Stomach smooth muscle (tissue), 2 donors: ENCODE data around the gene TWF1.
A peak's percentile ranks its signal among the peaks of the same experiment; 100 is the strongest.

Experiments used
- H3K27ac ChIP-seq: one replicate; pipeline ENCODE4 v1.7.0; 2013; ENCODE audit warnings: mild to moderate bottlenecking, low read length, inconsistent platforms
- H3K27me3 ChIP-seq, 2 donors: one replicate each; pipeline ENCODE4 v1.7.0; 2013; ENCODE audit warnings: low read length in 2 of 2; ENCODE audit not compliant: insufficient read depth in 2 of 2, control insufficient read depth in 1 of 2
- H3K36me3 ChIP-seq, 2 donors: one replicate each; pipeline ENCODE4 v1.7.0; 2013; ENCODE audit warnings: low read length in 2 of 2; ENCODE audit not compliant: control insufficient read depth in 2 of 2, insufficient read depth in 2 of 2
- H3K4me1 ChIP-seq: one replicate; pipeline ENCODE4 v1.7.0; 2013; ENCODE audit warnings: low read length; ENCODE audit not compliant: control insufficient read depth, insufficient read depth
- H3K4me3 ChIP-seq, 2 donors: one replicate each; pipeline ENCODE4 v1.7.0; 2013; ENCODE audit warnings: low read length in 2 of 2
- H3K9ac ChIP-seq, 2 donors: one replicate each; pipeline ENCODE4 v1.7.0; 2013; ENCODE audit warnings: low read length in 2 of 2, mild to moderate bottlenecking in 1 of 2
- H3K9me3 ChIP-seq, 2 donors: one replicate each; pipeline ENCODE4 v1.7.0; 2013; ENCODE audit warnings: low read length in 2 of 2; ENCODE audit not compliant: control insufficient read depth in 2 of 2
- donor health status: healthy.
- donor health status: Pancreatic carcinoma.

Gene TWF1

GRCh38 chr12:43805149-43805859 is 813 bp downstream of the TWF1 start:
- H3K9me3 ChIP-seq: no peaks in the 10 kb centered on the region
- H3K27me3 ChIP-seq: no peaks in the 10 kb centered on the region
- H3K4me1 ChIP-seq: no peaks in the 10 kb centered on the region
- H3K27ac ChIP-seq: peak overlapping the region; percentile 90
- H3K9ac ChIP-seq: peak overlapping the region; percentile 76 to 90
- H3K36me3 ChIP-seq: peaks cover 0 to 9% of the 10 kb centered on the region in 2 donors
- peak overlapping the region; percentile 85 to 86 for H3K4me3 ChIP-seq

GRCh38 chr12:43797561-43798217 is 8.4 kb downstream of the TWF1 start:
- H3K27ac ChIP-seq: no peak overlapping the region
- peaks cover 18 to 27% of the 10 kb centered on the region in 2 donors for H3K36me3 ChIP-seq
- H3K4me1 ChIP-seq: no peaks in the 10 kb centered on the region
- H3K9me3 ChIP-seq: no peaks in the 10 kb centered on the region
- H3K27me3 ChIP-seq: no peaks in the 10 kb centered on the region
- no peak overlapping the region for H3K4me3 ChIP-seq
- H3K9ac ChIP-seq: no peak overlapping the region

- Histone ChIP-seq H3K4me3 (no peak overlapping the region), H3K36me3 (peaks cover 18 to 27% of the 10 kb centered on the region in 2 donors), H3K4me1 (no peaks in the 10 kb centered on the region), H3K9ac (no peak overlapping the region), H3K27me3 (no peaks in the 10 kb centered on the region), H3K27ac (no peak overlapping the region), H3K9me3 (no peaks in the 10 kb centered on the region)
These were observed 10.3 kb downstream of the TWF1 start for GRCh38 chr12:43795716-43796280.

GRCh38 chr12:43789941-43790340 is 16.2 kb downstream of the TWF1 start:
- no peaks in the 10 kb centered on the region for H3K4me1 ChIP-seq
- H3K4me3 ChIP-seq: no peak overlapping the region
- H3K27me3 ChIP-seq: no peaks in the 10 kb centered on the region
- H3K9me3 ChIP-seq: no peaks in the 10 kb centered on the region
- no peak overlapping the region for H3K27ac ChIP-seq
- H3K36me3 ChIP-seq: peaks cover 4 to 12% of the 10 kb centered on the region in 2 donors
- no peak overlapping the region for H3K9ac ChIP-seq

GRCh38 chr12:43786899-43787693 is 19.0 kb downstream of the TWF1 start:
- no peaks in the 10 kb centered on the region for H3K9me3 ChIP-seq
- no peak overlapping the region for H3K27ac ChIP-seq
- no peaks in the 10 kb centered on the region for H3K27me3 ChIP-seq
- no peak overlapping the region for H3K9ac ChIP-seq
- H3K4me3 ChIP-seq: no peak overlapping the region
- H3K4me1 ChIP-seq: no peaks in the 10 kb centered on the region
- peaks cover 22 to 23% of the 10 kb centered on the region in 2 donors for H3K36me3 ChIP-seq

GRCh38 chr12:43776498-43776897 is 29.6 kb downstream of the TWF1 start:
- Histone ChIP-seq H3K27me3 (no peaks in the 10 kb centered on the region), H3K4me3 (no peak overlapping the region), H3K9ac (no peak overlapping the region), H3K9me3 (no peaks in the 10 kb centered on the region), H3K4me1 (no peaks in the 10 kb centered on the region), H3K36me3 (peaks cover 6 to 9% of the 10 kb centered on the region in 2 donors), H3K27ac (no peak overlapping the region)

- no peak overlapping the region for H3K27ac ChIP-seq
- peaks cover 6 to 10% of the 10 kb centered on the region in 2 donors for H3K36me3 ChIP-seq
These were observed 39.8 kb downstream of the TWF1 start for GRCh38 chr12:43766291-43766690.

GRCh38 chr12:43764528-43764927 is 41.6 kb downstream of the TWF1 start:
- no peak overlapping the region for H3K9ac ChIP-seq
- H3K36me3 ChIP-seq: peaks cover 0 to 4% of the 10 kb centered on the region in 2 donors
- peaks cover 2% of the 10 kb centered on the region for H3K4me1 ChIP-seq
- no peak overlapping the region for H3K27ac ChIP-seq
- H3K27me3 ChIP-seq: no peaks in the 10 kb centered on the region
- no peaks in the 10 kb centered on the region for H3K9me3 ChIP-seq
- H3K4me3 ChIP-seq: no peak overlapping the region

More at GRCh38 chr12:43766291-43766690, 39.8 kb downstream of the TWF1 start:
- no peaks in the 10 kb centered on the region for H3K27me3 ChIP-seq
- H3K4me1 ChIP-seq: no peaks in the 10 kb centered on the region
- H3K9ac ChIP-seq: no peak overlapping the region
- no peak overlapping the region for H3K4me3 ChIP-seq
- H3K9me3 ChIP-seq: no peaks in the 10 kb centered on the region

- no peaks in the 10 kb centered on the region for H3K27me3 ChIP-seq
- peaks cover 0 to 4% of the 10 kb centered on the region in 2 donors for H3K36me3 ChIP-seq
- H3K4me3 ChIP-seq: no peak overlapping the region
- no peak overlapping the region for H3K27ac ChIP-seq
- peaks cover 2% of the 10 kb centered on the region for H3K4me1 ChIP-seq
- H3K9me3 ChIP-seq: no peaks in the 10 kb centered on the region
- no peak overlapping the region for H3K9ac ChIP-seq
These were observed 42.3 kb downstream of the TWF1 start for GRCh38 chr12:43763769-43764168.

- H3K27me3 ChIP-seq: no peaks in the 10 kb centered on the region
- H3K4me3 ChIP-seq: no peak overlapping the region
- no peaks in the 10 kb centered on the region for H3K9me3 ChIP-seq
- no peak overlapping the region for H3K9ac ChIP-seq
- no peak overlapping the region for H3K27ac ChIP-seq
- H3K36me3 ChIP-seq: no peaks in the 10 kb centered on the region
- H3K4me1 ChIP-seq: peaks cover 7% of the 10 kb centered on the region
These were observed 43.5 kb downstream of the TWF1 start for GRCh38 chr12:43762596-43762995.
